Spleen (tissue), 7 donors: Measurements from ENCODE around the gene SNED1.

Experiments used
- CTCF ChIP-seq, 11 experiments: fragments of 200-600 bp in 7 of 11; fragments of 450-650 bp in 4 of 11; sonication (generic) in 4 of 11; IDR thresholded peaks in 8 of 11; conservative IDR thresholded peaks in 3 of 11; 1 replicate in 7 of 11; 2 replicates in 4 of 11; pipeline versions ENCODE4 v1.4.0 to v1.8.0; 2016 to 2021; ENCODE audit warnings: antibody characterized with exemption in 11 of 11, inconsistent platforms in 4 of 11, mild to moderate bottlenecking in 1 of 11
- POLR2AphosphoS5 ChIP-seq, 3 donors: sonication (generic); formaldehyde crosslinking; IDR thresholded peaks; one replicate each; pipeline ENCODE4 v1.5.1; 2017; ENCODE audit warnings: antibody characterized with exemption in 3 of 3
- donor health status: DM: no; HTN: no; CAD: no; lungs with moderate emphysema.
- donor health status: DM: no; HTN: no; CAD: no.
- donor health status: DM: no; HTN: no; CAD: no.

- TF ChIP-seq POLR2AphosphoS5 (IDR thresholded peaks at IDR 0.05) (no peak), CTCF (IDR thresholded peaks at IDR 0.05 in 8 of 11, conservative IDR thresholded peaks at IDR 0.05 in 3 of 11) (no peak)
Observed at GRCh38 chr2:240988571-240989271, 9.7 kb upstream of the SNED1 start.
